Central memory CD8-positive, alpha-beta T cell (primary cell): ENCODE measurements around the gene TNPO1.
"Not testable (repeated sequence)": the region's sequence is repeated elsewhere in the genome, so short reads cannot be mapped to it uniquely, and the experiment has no call there.

Experiments
- ATAC-seq: fragments of 150-1000 bp; cut with Tn5 transposase; replicated peaks from 2 replicates; pipeline ENCODE4 v1.10.0; 2022; ENCODE audit warnings: mild to moderate bottlenecking, moderate FRiP score, moderate number of reproducible peaks; ENCODE audit not compliant: poor library complexity, severe bottlenecking; ENCODE audit errors: extremely low read depth
- DNase-seq, 2 donors: peaks; one replicate each; pipeline ENCODE4 v3.0.0; 2021; ENCODE audit warnings: low spot score in 2 of 2
- H3K27ac Mint-ChIP-seq: one replicate; pipeline ENCODE4 v1.8.0; 2022; ENCODE audit warnings: low read depth, mild to moderate bottlenecking, moderate library complexity, mixed read lengths
- H3K27me3 Mint-ChIP-seq: one replicate; pipeline ENCODE4 v1.8.0; 2022; ENCODE audit warnings: mixed read lengths
- H3K36me3 Mint-ChIP-seq: one replicate; pipeline ENCODE4 v1.8.0; 2022; ENCODE audit warnings: mild to moderate bottlenecking, moderate library complexity, mixed read lengths; ENCODE audit not compliant: insufficient read depth
- H3K4me1 Mint-ChIP-seq: one replicate; pipeline ENCODE4 v1.8.0; 2022; ENCODE audit warnings: mixed read lengths
- H3K4me3 Mint-ChIP-seq: one replicate; pipeline ENCODE4 v1.8.0; 2022; ENCODE audit warnings: mild to moderate bottlenecking, moderate library complexity, mixed read lengths
- H3K9me3 Mint-ChIP-seq: one replicate; pipeline ENCODE4 v1.8.0; 2022; ENCODE audit warnings: mixed read lengths

The TNPO1 gene

GRCh38 chr5:72921886-72922285, 105.4 kb downstream of the TNPO1 start:
- peaks cover 8% of the 10 kb centered on the region for H3K27me3 Mint-ChIP-seq
- no peaks in the 10 kb centered on the region for H3K9me3 Mint-ChIP-seq
- ATAC-seq = no peak
- no peaks in the 10 kb centered on the region for H3K36me3 Mint-ChIP-seq
- H3K4me1 Mint-ChIP-seq = no peaks in the 10 kb centered on the region
- no peak overlapping the region for H3K27ac Mint-ChIP-seq
- H3K4me3 Mint-ChIP-seq = no peak overlapping the region
- DNase-seq = no peak

- Mint-ChIP-seq H3K4me1 (no peaks in the 10 kb centered on the region), H3K27me3 (peaks cover 13% of the 10 kb centered on the region), H3K27ac (no peak overlapping the region), H3K36me3 (no peaks in the 10 kb centered on the region), H3K4me3 (no peak overlapping the region), H3K9me3 (no peaks in the 10 kb centered on the region)
- DNase-seq (no peak), ATAC-seq (no peak)
Measured at GRCh38 chr5:72922422-72922821, 106.0 kb downstream of the TNPO1 start.

- ATAC-seq (no peak), DNase-seq (no peak)
- H3K4me1 Mint-ChIP-seq = no peaks in the 10 kb centered on the region
- H3K4me3 Mint-ChIP-seq = no peak overlapping the region
- H3K27ac Mint-ChIP-seq = no peak overlapping the region
- peaks cover 34% of the 10 kb centered on the region for H3K27me3 Mint-ChIP-seq
- H3K9me3 Mint-ChIP-seq = no peaks in the 10 kb centered on the region
- no peaks in the 10 kb centered on the region for H3K36me3 Mint-ChIP-seq
Measured at GRCh38 chr5:72925336-72926010, 109.0 kb downstream of the TNPO1 start.

- not testable (repeated sequence) for H3K4me1 Mint-ChIP-seq, H3K36me3 Mint-ChIP-seq, H3K27ac Mint-ChIP-seq, H3K4me3 Mint-ChIP-seq, ATAC-seq, H3K9me3 Mint-ChIP-seq, DNase-seq
- peaks cover 74% of the 10 kb centered on the region for H3K27me3 Mint-ChIP-seq
Measured at GRCh38 chr5:72932686-72933085, 116.2 kb downstream of the TNPO1 start.

- not testable (repeated sequence) for DNase-seq, H3K27ac Mint-ChIP-seq, H3K36me3 Mint-ChIP-seq, H3K9me3 Mint-ChIP-seq, H3K4me1 Mint-ChIP-seq, ATAC-seq, H3K4me3 Mint-ChIP-seq
- H3K27me3 Mint-ChIP-seq = peaks cover 83% of the 10 kb centered on the region
Measured at GRCh38 chr5:72934953-72935725, 118.7 kb downstream of the TNPO1 start.

- H3K9me3 Mint-ChIP-seq = no peaks in the 10 kb centered on the region
- H3K4me1 Mint-ChIP-seq = no peaks in the 10 kb centered on the region
- no peaks in the 10 kb centered on the region for H3K36me3 Mint-ChIP-seq
- no peak overlapping the region for H3K27ac Mint-ChIP-seq
- peaks cover 79% of the 10 kb centered on the region for H3K27me3 Mint-ChIP-seq
- no peak for DNase-seq
- H3K4me3 Mint-ChIP-seq = no peak overlapping the region
- no peak for ATAC-seq
Measured at GRCh38 chr5:72936893-72937292, 120.4 kb downstream of the TNPO1 start.

GRCh38 chr5:72937517-72938061, 121.1 kb downstream of the TNPO1 start:
- peaks cover 76% of the 10 kb centered on the region for H3K27me3 Mint-ChIP-seq
- H3K27ac Mint-ChIP-seq = no peak overlapping the region
- ATAC-seq (no peak), DNase-seq (no peak)
- H3K4me3 Mint-ChIP-seq = no peak overlapping the region
- H3K4me1 Mint-ChIP-seq = no peaks in the 10 kb centered on the region
- H3K36me3 Mint-ChIP-seq = no peaks in the 10 kb centered on the region
- no peaks in the 10 kb centered on the region for H3K9me3 Mint-ChIP-seq

DNA sequence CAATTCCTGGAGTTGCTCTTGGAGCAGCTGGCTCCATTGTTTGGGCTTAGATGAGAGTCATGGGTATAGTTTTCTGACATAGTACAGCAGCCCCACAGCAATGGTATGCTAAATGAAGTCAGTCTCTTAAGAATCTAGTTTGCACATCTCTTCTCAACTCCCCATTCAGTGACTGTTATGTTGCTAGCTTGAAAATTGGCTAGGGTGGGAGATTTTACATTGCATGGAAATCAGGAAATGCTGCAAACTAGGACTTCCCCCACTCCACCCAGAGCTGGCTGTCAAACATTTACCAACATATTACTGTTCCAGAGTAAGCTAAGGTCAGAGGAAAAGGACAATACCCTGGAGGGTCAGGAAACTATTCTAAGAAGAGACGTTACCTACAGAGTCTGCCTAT, 121.7 kb downstream of the TNPO1 start:
- H3K27me3 Mint-ChIP-seq = peaks cover 70% of the 10 kb centered on the region
- ATAC-seq = no peak
- no peaks in the 10 kb centered on the region for H3K4me1 Mint-ChIP-seq
- H3K9me3 Mint-ChIP-seq = no peaks in the 10 kb centered on the region
- H3K36me3 Mint-ChIP-seq = no peaks in the 10 kb centered on the region
- no peak overlapping the region for H3K4me3 Mint-ChIP-seq
- no peak for DNase-seq
- H3K27ac Mint-ChIP-seq = no peak overlapping the region

DNA sequence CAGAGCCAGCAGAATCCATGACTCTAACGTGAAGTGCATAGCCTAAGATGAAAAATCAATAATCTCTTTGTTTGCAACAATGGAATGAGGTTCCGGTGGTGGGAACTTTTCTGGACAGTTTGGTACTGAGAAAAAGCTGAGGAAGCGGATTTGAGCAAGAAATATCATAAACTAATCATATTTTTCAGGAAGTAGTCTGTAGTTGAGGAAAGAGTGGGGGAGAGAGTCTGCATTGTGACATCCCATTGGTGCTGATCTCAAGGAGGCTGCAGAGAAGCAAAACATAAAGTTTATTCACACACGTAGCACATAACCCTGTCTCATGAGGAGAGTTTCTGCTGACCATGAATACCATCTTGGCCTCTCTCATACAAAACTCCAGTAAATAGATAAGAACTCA, 123.6 kb downstream of the TNPO1 start:
- Mint-ChIP-seq H3K27ac (no peak overlapping the region), H3K4me1 (no peaks in the 10 kb centered on the region), H3K36me3 (no peaks in the 10 kb centered on the region), H3K4me3 (no peak overlapping the region), H3K27me3 (peaks cover 63% of the 10 kb centered on the region), H3K9me3 (no peaks in the 10 kb centered on the region)
- no peak for DNase-seq
- no peak for ATAC-seq

- H3K27ac Mint-ChIP-seq = no peak overlapping the region
- H3K36me3 Mint-ChIP-seq = no peaks in the 10 kb centered on the region
- no peak for DNase-seq
- no peaks in the 10 kb centered on the region for H3K9me3 Mint-ChIP-seq
- H3K27me3 Mint-ChIP-seq = peaks cover 54% of the 10 kb centered on the region
- ATAC-seq = no peak
- no peaks in the 10 kb centered on the region for H3K4me1 Mint-ChIP-seq
- no peak overlapping the region for H3K4me3 Mint-ChIP-seq
Measured at GRCh38 chr5:72943307-72943706, 126.8 kb downstream of the TNPO1 start.

DNA sequence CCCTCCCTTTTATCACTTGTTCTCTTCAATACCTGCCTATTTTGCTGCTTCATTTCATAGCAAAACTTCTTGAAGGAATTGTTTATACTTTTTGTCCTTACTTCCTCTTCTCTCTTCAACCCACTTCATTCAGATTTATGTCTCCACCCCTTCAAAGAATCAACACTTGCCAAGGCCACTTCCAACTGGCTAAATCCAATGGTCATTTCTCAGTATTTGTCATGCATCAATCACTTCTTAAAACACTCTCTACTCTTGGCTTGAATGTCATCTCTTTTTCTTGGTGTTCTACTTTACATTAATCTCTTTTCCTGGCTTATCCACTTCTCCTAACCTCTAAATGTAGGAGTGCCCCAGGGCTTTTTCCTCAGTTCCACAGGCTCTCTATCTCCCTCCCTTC, 131.0 kb downstream of the TNPO1 start:
- no peak overlapping the region for H3K27ac Mint-ChIP-seq
- no peaks in the 10 kb centered on the region for H3K9me3 Mint-ChIP-seq
- H3K4me3 Mint-ChIP-seq = no peak overlapping the region
- DNase-seq = no peak
- H3K4me1 Mint-ChIP-seq = no peaks in the 10 kb centered on the region
- no peaks in the 10 kb centered on the region for H3K36me3 Mint-ChIP-seq
- H3K27me3 Mint-ChIP-seq = peaks cover 39% of the 10 kb centered on the region
- no peak for ATAC-seq

DNA sequence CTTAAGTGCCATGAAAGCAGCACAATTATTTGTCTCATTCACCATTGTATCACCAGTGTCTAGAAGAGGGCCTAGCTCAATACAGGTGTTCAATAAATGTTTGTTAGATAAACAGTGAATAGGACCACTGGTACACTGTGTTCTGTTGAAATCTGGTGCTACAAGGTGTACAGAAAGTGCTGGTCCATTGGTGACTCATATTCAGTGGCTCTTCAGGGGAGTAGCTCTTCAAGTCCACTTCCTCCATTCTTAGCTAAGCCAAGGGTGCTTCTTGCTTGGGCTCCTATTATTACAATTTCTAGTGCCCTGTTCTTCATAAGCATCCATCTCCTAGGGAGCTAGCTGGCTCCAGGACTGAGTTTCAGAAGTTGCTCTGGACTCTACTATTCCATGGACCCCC, 133.0 kb downstream of the TNPO1 start:
- H3K27me3 Mint-ChIP-seq = peaks cover 49% of the 10 kb centered on the region
- no peak for DNase-seq
- H3K36me3 Mint-ChIP-seq = no peaks in the 10 kb centered on the region
- ATAC-seq = no peak
- H3K4me1 Mint-ChIP-seq = no peaks in the 10 kb centered on the region
- H3K4me3 Mint-ChIP-seq = no peak overlapping the region
- H3K27ac Mint-ChIP-seq = no peak overlapping the region
- no peaks in the 10 kb centered on the region for H3K9me3 Mint-ChIP-seq
